Esophagus mucosa (tissue), 1 donor: ENCODE data around the gene COL13A1. TPM values are rescaled to one million over a fixed set of nuclear protein-coding genes. Genes with fewer than 3 reads are reported as not detected.

Source experiments
- ATAC-seq: fragments of 200-7000 bp; cut with Tn5 transposase; one replicate; pipeline ENCODE4 v1.9.1; 2020
- total RNA-seq: library from RNA; stranded (reverse); gene quantifications from one replicate; pipeline ENCODE4 v1.2.4, GENCODE V29; 2023
- donor health status: DM: yes; HTN: yes; CAD: no.

The COL13A1 gene
- total RNA-seq, 1 donor from 2014 or later: 0.92 TPM

DNA sequence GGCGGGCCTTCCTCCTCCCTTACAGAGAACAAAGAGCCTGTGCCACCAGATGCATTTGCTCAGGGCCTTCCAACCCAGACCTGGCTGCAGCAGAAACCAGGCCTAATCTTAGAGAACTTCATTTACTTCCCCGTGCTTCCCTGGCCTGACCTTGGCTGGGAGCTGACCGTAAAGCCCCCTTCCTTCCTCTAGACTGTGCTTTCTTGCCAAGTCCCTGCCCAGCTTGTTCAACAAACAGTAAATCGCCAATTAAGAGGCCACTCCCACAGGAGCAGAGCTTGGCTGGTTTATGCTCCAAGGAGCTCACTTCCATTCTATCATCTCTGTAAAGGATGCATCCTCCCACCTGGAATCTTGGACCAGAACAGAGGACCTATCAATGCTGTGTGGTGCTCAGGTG, 110.9 kb downstream of the COL13A1 start:
- no peak for ATAC-seq

DNA sequence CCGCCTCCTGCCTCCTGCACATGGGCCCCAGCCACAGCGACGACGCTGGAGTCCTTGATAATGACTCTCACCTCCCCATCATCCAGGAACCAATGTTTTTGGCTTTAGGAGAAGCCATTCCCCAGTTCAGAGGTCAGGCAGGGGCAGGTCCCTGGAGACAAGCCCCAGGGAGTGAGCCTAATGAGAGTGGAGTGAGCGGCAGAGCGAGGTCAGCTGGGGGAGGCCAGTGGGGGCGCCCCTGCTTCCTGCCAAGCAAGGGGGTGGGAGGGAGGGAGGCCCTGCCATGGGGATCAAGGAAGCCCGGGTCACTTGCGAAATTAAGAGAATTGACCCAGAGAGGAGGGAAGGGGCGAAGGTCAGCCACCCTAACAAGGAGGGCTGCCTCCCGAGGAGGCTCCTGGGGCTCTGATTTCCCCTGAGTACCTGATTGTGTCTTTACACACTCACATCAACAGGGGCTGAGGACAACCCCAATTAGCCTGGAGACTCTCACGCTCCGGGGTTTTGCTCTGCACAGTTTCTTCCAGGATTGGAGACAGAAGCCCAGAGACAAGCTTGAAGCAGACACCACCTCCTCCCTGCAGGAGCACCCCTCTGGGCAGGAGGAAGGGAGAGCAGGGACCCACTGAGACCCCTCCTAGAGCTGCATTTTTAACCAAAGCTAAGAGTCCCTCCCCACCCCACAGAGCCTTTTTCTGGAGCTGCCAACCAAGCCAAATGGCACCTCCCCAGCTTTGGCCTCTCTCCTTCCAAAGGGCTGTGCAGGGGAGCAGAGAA, 112.1 kb downstream of the COL13A1 start:
- ATAC-seq: no peak

DNA sequence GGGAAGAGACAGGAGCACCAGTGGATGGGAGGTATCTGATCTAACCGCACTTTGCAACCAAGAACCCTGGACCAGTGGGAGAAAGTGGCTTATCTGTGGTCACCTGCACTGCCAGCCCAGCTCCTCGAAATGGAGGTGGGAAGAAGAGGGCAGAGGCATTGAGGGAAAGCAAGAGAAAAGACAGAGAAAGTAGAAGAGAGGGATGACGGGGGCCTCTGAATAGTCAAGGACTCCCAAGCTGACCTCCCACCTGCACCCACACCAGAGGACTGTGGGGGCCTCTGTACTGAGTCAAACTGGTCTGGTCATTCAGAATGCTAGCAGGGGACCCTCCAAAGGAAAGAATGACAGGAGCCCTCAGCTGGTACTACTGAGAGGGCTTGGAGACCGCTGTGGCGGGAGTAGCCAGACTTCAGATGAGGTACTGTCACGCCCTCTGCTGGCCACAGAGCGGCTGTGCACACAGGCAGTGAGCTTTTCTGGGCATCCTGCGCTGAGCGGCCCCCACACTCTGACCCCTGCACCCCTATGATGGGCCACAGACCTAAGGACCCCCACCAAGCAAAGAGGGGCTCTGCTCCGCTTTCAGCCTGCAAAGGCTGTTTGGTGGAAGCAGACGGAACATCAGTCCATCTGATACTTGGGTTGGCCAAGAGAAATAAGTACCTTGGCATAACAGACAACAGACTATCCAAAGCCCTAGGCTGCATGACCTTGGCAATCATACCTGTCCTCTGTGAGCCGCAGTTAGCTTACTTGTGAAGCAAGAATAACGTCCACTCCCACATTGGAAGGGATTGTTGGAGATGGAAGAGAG, 112.9 kb downstream of the COL13A1 start:
- peak; percentile 76 for ATAC-seq

DNA sequence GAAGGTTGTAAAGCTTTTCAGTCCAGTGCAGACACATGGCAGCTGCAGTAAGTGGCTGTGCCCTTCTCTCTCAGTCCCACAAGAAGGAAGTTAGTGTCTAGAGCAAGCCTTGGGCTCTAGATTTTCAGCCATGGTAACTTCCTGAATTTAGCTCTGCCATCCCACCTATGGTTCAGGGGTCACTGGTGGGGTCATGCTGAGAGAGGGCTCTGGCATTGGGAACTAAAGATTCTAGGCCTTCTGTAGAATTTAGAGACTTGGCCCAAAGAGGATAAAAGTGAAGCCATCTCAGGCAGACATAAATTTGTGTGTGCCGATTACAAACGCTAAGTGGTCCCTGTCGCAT, 113.5 kb downstream of the COL13A1 start:
- ATAC-seq: no peak

DNA sequence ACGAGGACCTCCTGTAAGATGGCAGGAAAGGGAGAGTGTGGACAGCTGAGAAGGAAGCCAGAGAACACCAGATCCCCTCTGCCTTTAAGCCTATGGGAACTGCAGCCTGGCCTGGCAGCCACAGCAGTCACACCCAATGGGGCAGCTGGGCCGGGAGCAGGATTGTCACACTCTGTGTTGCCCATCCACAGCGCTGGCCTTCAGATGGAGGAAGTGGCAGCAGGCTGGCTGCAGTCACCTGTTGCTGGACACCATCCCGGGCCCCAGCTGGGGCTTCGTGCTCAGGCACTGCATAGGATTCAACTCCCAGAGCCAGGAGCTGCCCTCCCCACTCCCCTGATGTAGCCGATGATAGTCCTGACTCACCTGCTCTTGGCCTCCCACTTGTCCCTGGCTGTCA, 114.4 kb downstream of the COL13A1 start:
- ATAC-seq: no peak

DNA sequence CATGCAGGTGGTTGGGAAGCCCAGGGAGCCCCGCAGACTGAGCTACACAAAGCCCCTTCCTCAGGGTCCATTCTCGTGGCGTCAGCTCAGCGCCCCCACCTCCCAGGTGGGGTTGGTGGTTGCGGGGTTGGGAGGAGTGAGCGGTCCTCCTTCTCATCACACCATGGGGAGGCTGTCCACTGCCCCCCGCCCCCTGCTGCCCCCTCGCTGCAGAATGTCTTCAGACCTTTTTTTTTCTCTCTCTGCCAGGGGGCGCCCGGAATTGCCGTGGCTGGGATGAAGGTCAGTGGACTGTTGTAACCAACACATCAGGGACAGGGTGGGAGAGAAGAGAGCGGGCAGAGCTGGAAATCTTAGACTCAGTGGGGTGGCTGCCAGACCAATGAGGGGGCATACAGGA, 116.3 kb downstream of the COL13A1 start:
- no peak for ATAC-seq

DNA sequence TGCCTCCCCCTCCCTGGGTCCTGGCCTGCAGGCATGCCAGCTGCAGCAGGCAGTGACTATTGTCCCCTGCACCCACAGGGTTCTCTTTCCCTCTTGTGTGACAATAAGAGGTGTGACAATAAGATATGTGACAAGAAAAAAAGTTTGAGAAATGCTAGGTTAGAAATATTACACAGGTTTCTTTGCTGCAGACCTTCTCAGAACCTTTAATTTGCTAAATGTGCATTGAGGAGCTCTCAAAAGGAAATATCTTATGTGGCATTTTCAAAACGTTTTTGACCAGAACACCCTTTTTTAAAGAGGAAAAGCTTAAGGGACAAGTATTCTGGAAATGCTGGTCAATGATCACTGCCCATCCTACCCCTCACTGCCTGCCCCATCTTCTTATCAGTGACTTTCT, 117.5 kb downstream of the COL13A1 start:
- no peak for ATAC-seq

DNA sequence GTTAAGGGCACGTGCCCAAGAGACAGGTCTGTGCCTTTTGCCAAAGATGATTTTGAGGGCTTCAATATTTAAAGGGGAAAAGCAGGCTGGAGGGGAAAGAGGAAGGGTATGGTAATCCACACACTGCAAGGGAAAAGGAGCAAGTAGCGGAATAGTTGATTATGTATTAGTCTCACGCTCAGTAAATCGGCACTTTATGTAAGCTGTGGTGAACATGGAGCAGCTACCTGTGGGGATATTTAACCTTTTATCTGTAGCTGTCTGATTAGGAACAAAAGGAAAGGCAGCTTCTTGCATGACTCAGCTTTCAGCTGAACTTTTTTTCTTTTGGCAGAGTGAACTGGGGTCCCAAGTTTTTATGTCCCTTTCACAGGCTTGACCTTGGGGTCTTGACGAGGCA, 123.4 kb downstream of the COL13A1 start:
- no peak for ATAC-seq

DNA sequence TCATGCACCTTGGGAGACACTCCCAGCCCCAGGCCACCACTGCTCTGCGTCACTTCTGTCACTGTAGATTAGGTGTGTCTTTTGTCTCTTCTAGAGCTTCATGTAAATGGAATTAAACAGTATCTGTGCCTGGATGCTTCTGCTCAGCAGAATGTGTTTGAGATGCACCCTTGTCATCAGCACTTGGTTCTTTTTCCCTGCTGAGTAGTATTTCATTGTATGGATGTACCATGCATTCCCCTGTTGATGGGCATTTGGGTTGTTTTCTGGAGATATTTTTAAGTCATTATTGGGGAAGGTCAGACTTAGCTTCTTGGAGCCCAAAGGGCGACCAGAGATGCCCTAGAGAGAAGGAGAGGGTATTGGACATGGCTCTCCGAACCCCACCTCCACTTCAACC, 126.6 kb downstream of the COL13A1 start:
- no peak for ATAC-seq

DNA sequence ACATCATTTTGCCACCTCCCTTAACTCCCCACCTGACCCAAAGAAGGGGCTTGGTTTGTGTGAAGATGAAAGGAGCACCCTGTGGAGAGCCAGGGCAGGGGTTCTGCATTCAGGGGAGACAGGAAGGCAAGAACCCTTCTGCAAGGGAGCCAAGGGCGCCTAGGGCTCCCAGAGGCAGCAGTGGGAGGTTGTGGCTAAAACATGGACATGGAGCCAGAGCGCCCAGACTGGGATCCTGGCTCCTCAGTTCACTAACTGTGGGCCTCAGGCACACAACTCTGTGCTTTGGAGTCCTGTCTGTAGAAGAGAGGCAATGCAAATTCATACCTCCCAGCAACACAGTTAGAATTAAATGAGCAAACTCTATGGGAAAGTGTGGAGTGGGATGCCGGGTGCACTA, 127.9 kb downstream of the COL13A1 start:
- ATAC-seq: no peak

DNA sequence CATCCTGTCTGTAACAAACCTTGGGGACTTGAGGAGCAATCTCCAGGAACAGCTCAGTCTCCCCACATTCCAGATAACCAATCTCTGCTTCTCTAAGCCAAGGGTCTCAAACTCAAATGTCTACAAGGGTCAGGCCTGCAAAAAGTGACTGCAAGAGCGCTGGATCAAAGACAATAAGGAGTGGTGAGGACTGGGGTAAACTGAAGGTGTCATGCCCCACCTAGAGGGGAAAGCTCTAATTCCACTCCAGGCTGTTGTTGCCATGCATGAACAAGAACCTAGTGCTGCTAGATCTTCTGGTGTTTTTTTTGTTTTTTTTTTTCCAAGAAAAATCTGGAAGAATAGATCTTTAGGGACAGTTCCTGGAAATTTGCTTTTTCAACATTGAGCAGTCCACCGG, 133.1 kb downstream of the COL13A1 start:
- no peak for ATAC-seq

DNA sequence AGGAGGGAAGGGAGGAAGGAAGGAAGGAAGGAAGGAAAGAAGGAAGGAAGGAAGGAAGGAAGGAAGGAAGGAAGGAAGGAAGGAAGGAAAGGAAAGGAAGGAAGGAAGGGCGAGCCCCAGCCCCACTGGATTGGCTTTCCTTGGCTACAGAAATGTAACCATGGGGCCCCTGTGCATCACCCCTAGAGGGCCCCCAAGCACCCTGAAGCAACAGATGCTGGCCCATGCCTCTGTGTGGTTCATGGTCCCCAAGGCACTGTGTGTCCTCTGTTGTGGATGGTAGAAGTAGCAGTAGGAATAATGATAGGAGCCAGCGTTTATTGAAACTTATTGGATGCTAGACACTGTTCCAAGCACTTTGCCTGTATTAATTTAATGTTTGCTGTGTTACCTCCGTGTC, 134.4 kb downstream of the COL13A1 start:
- no peak for ATAC-seq

DNA sequence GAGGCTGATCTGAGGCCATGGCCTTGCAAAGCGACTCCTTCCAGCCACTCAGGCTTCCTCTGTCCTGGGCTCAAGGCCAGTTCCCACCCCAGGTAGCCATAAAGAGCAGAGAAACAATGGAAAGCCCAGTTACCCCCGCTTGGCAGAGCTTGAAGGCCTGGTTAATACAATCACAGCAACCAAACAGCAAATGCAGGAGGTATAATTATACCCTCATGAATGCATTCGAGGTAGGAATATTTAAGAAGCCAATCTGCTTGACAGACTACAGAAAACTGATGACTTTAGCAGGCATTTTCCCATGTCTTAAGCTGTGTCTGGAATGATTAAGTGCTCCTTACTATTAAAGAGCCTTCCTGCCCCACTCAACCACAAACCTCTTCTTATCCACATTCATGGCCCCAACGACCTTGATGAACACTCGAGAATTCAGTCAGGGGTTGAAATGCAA, 136.9 kb downstream of the COL13A1 start:
- ATAC-seq: no peak

DNA sequence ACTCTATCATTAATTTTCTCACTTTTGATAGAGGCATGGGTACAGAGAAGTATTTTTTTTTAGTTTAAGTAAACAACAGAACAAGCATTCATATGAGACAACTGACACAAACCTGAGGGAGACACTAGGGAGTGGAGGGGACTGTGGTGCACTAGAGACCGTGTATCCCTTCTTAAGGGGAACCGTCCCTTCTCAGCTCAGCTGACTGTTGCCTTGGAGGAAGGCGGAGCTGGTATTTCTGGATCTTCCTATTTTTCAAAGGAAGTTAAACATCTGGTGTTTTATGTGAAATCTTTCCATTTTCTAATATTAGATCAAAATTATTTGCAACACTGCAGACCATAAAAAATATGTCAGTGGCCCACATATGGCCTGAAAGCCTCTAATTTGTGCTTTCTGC, 137.4 kb downstream of the COL13A1 start:
- ATAC-seq: no peak

DNA sequence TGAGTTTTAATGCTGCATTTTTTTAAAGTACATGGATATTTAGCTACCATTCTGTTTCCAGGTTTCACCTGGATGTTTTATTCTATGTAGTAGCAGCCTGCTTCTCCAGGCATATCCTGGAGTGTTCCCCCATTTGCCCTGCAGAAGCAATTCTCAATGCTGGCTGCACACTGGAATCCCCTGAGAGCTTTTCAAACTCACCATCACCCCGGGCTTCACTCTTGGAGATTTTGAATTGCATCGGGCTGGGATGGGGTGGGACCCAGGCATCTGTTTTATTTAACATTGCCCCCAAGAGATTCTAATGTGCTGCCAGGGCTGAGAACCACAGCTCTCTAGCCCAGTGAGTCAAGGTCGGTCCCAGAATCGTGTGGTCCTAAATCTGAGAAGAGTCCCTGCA, 137.8 kb downstream of the COL13A1 start:
- ATAC-seq: no peak

DNA sequence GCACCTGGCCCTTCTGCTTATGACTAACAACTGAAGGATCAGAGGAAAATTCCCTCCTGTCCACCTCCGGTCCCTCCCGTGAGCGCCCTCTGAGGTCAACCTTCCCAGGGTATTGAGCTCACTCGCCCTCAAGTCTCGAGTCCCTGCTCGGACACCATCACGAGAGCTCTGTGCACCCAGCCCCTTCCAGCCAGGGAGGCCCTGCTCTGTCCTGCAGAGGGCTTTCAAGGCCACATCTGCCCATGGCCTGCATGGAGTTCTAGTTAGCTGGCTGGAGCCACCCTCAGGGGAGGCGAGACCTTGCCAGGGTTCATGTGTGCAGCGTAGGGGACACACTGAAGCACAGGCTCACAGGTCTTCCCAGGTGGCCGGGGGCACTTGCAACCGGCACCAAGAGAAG, 140.0 kb downstream of the COL13A1 start:
- ATAC-seq: no peak

DNA sequence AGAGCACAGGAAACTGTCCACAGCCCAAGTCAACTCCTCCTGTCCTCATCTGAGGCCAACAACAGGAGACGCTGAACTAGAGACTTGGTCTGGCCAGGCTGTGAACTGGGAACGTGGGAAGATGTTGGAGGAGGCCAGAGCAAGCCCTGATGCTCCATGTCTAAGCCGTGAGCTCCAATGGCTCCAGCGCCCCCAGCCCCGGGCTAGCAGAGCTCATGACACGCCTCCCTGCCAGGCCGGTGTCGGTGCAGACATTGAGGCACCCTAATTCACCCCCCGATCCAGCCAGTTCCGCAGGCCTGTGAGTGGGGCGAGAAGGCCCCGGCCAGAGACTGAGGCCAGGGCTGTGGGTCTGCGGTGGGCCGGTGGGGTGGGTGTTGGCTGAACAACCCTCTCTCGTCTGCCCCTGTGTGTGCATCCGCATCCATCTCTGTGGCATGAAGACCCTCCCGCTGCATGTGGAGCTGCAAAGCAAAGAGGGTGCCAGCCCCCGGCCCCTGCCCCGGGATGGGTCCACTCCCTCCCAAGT, 141.7 kb downstream of the COL13A1 start:
- no peak for ATAC-seq

DNA sequence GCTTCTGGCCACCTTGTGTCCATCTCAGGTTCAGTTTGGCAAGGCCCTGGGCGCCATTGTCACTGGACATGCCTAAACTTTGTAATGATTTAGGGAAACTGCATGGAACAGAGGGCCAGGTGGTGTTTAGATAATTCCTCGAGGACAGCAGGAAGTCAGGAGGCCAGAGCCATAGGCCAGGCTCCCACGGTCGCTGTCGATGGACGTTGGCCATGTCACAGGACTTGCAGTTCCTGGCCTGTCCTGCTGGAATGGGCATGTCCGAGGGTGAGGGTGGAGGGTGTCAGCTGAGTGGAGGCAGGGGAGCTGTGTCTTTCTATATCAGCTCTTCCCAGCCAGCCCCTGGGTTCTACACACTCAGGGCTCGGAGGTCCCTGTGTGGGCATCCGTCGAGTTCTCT, 143.1 kb downstream of the COL13A1 start:
- ATAC-seq: no peak

DNA sequence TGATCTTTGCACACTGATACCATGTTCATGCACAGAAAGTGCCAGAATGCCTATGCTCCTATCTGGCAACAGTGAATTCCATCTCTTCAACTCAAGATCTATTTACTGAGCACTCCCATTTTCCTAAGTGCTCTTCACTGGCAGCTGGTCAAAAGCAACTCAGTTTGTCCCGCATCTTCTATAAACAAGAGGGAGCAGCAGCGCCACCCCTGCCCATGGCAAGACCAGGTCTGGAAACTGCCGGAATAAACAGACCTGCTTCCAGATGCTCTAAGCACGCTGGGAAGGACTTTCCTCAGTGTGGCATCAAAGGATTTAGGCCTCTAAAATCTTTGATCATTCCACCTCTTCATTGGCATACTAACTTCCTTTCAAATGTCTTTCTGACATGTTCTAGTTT, 146.6 kb downstream of the COL13A1 start:
- no peak for ATAC-seq

DNA sequence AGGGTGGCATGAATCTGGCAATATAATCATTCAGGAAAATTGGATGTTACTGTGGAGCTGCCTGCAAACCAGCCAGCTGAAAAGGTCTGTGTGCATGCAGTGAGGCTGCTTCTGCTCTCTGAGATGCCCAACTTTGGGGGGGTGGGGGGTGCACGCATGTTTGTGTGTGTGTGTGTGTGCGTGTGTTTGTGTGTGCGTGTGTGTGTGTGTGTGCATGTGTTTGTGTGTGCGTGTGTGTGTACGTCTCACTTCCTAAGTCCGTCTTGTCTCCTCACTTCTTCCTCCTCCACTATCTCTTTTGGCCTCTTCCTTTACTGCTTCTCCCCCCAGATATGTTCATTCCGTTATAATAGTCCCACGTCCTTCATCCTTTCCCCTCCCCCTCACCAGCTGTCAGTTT, 148.1 kb downstream of the COL13A1 start:
- ATAC-seq: no peak

DNA sequence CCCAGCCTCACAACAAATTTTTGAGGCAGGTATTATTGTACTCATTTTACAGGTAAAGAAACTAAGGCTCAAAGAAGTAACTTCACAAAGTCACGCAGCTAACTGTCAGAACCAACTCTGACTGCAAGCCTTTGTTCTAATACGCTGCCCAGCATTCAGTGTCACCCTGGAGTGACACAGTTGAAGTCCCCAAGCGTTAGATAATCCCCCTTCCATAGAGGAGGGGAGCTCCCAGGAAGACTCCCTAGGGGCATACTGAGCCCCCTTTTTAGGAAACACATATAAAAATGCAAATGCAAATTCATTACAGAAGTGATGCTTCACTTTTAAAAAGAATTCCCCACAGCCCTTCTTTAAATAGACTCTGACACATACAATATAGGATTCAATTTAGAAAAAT, 150.0 kb downstream of the COL13A1 start:
- no peak for ATAC-seq

DNA sequence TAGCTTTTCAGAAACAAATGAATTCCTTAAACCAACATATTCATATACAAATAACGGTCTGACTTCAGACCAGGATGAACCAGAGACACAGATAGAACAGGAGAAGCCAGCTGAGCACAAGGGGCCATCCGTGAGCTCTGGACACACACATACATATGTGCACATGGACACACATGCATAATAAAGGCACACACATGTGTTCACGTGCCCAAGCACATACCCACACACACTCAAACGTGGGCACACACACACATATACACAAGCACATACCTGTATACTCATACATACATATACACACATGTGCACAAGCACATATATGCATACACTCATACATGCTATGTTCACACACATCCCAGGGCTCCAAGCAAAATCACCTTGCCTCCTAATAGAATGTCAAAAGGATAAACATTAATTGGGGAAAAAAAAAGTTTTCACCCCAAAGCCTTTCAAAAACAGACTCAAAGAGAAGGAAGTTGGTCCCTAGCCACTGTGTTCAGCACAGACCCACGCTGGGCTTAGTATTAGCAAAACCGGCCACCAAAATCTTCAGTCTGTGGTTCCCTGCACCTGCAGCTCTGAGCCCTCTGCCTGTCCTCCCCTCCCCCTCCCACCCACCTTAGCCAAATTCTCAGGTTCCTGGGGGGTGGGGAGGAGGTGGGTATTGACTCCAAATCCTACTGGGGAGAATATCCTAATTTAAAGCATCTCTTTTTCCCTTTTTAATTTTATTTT, 150.5 kb downstream of the COL13A1 start:
- no peak for ATAC-seq

DNA sequence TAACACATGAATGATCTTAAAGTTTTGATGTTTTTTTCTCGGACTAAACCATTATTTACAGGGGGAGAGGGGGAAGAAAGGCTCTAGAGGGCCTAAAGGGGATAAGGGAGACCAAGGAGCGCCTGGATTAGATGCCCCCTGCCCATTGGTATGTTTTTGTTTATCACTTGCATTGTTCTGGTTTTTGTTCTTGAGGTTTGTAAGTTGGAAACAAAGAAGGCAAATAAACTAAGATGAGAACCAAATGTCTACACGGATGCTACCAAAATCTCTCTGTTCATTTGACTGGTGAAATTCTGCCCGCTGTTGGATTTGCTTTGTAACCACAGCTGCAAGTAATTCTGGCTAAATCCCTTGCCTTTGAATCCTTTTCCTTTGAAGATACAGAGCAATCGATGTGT, 151.1 kb downstream of the COL13A1 start:
- ATAC-seq: no peak
